K562 (cell line): Measurements from ENCODE around the gene C16orf92. TPM values are rescaled to one million over a fixed set of nuclear protein-coding genes. Genes with fewer than 3 reads are reported as not detected.

Experiments
- BCL6 ChIP-seq: fragments of 250-450 bp; sonication (Bioruptor Pico); IDR thresholded peaks from 2 replicates; pipeline ENCODE4 v1.4.0; 2020
- MAFF ChIP-seq: IDR thresholded peaks from 2 replicates; pipeline ENCODE4 v1.6.1; 2012; ENCODE audit warnings: low read length, improper control_type of control experiment
- MEF2A ChIP-seq: IDR thresholded peaks from 2 replicates; pipeline ENCODE4 v1.6.1; 2011; ENCODE audit warnings: low read depth, mild to moderate bottlenecking, low read length, moderate library complexity; ENCODE audit not compliant: control insufficient read depth
- RFX1 ChIP-seq: fragments of 450-650 bp; IDR thresholded peaks from 2 replicates; pipeline ENCODE4 v1.6.1; 2016; ENCODE audit warnings: mild to moderate bottlenecking, moderate library complexity
- ZNF699 ChIP-seq: fragments of 250-450 bp; sonication (Bioruptor Pico); IDR thresholded peaks from 2 replicates; pipeline ENCODE4 v1.8.0; 2021; ENCODE audit warnings: mild to moderate bottlenecking, moderate library complexity; ENCODE audit not compliant: insufficient replicate concordance
- polyA plus RNA-seq, 8 experiments: library from polyadenylated mRNA; depleted of rRNA in 4 of 8; stranded (reverse) in 5 of 8; unstranded in 3 of 8; fragments of >200 nt; fragmentation: Nextera tagmentation in 2 of 8; fragmentation: Illumina TruSeq in 1 of 8; extraction: Ambion mirVana in 2 of 8; extraction: Trizol in 1 of 8; gene quantifications; 2 replicates each; pipeline versions ENCODE4 v1.2.1 to v1.2.3, GENCODE V29; 2011 to 2014; ENCODE audit warnings: inconsistent platforms in 1 of 8, missing spikeins in 1 of 8
- total RNA-seq, 7 experiments: library from RNA; depleted of rRNA in 6 of 7; stranded (reverse); fragments of >200 nt in 6 of 7; fragmentation: Illumina TruSeq in 2 of 7; extraction: Trizol in 2 of 7; gene quantifications; 2 replicates each; pipeline versions ENCODE4 v1.2.1 to v1.2.3, GENCODE V29; 2011 to 2021; ENCODE audit warnings: low replicate concordance in 1 of 7
- TF ChIP-seq, protein P1 (sequence below): fragments of 250-450 bp; sonication (Bioruptor Pico); IDR thresholded peaks from 2 replicates; pipeline ENCODE4 v1.4.0; 2020
- TF ChIP-seq, protein P2 (sequence below): fragments of 450-650 bp; IDR thresholded peaks from 2 replicates; pipeline ENCODE4 v1.6.1; 2017; ENCODE audit warnings: mild to moderate bottlenecking, moderate library complexity
- TF ChIP-seq, protein P3 (sequence below): fragments of 250-450 bp; sonication (Bioruptor Pico); IDR thresholded peaks from 2 replicates; pipeline ENCODE4 v1.4.0; 2020; ENCODE audit warnings: mild to moderate bottlenecking, moderate library complexity
- TF ChIP-seq, protein P4 (sequence below): fragments of 250-450 bp; sonication (Bioruptor Pico); IDR thresholded peaks from 2 replicates; pipeline ENCODE4 v1.5.0; 2021; ENCODE audit warnings: mild to moderate bottlenecking, moderate library complexity

Gene C16orf92
- total and polyA plus RNA-seq, 9 of the 15 experiments (the other 6 are each of a cell fraction or from before 2014, with no cell fraction given) = not detected

DNA sequence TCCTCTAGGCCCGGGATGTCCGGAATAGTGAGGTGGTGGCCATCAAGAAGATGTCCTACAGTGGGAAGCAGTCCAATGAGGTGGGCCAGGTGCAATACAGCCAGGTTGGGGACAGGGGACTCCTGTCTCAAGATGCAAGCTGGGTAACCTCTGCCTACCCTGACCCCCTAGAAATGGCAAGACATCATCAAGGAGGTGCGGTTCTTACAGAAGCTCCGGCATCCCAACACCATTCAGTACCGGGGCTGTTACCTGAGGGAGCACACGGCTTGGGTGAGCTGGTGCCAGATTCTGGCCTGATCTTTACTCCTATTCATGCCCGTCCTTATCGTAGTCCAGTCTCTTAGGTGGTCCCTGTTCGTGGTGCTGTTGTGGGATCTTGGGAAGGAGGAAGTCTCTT is 44.9 kb upstream of the C16orf92 start (continued):
- TF ChIP-seq, protein P1, sequence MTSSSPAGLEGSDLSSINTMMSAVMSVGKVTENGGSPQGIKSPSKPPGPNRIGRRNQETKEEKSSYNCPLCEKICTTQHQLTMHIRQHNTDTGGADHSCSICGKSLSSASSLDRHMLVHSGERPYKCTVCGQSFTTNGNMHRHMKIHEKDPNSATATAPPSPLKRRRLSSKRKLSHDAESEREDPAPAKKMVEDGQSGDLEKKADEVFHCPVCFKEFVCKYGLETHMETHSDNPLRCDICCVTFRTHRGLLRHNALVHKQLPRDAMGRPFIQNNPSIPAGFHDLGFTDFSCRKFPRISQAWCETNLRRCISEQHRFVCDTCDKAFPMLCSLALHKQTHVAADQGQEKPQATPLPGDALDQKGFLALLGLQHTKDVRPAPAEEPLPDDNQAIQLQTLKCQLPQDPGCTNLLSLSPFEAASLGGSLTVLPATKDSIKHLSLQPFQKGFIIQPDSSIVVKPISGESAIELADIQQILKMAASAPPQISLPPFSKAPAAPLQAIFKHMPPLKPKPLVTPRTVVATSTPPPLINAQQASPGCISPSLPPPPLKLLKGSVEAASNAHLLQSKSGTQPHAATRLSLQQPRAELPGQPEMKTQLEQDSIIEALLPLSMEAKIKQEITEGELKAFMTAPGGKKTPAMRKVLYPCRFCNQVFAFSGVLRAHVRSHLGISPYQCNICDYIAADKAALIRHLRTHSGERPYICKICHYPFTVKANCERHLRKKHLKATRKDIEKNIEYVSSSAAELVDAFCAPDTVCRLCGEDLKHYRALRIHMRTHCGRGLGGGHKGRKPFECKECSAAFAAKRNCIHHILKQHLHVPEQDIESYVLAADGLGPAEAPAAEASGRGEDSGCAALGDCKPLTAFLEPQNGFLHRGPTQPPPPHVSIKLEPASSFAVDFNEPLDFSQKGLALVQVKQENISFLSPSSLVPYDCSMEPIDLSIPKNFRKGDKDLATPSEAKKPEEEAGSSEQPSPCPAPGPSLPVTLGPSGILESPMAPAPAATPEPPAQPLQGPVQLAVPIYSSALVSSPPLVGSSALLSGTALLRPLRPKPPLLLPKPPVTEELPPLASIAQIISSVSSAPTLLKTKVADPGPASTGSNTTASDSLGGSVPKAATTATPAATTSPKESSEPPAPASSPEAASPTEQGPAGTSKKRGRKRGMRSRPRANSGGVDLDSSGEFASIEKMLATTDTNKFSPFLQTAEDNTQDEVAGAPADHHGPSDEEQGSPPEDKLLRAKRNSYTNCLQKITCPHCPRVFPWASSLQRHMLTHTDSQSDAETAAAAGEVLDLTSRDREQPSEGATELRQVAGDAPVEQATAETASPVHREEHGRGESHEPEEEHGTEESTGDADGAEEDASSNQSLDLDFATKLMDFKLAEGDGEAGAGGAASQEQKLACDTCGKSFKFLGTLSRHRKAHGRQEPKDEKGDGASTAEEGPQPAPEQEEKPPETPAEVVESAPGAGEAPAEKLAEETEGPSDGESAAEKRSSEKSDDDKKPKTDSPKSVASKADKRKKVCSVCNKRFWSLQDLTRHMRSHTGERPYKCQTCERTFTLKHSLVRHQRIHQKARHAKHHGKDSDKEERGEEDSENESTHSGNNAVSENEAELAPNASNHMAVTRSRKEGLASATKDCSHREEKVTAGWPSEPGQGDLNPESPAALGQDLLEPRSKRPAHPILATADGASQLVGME = no peak
- no peak for TF ChIP-seq RFX1
- no peak for TF ChIP-seq BCL6 (CRISPR knock-in tag)
- TF ChIP-seq, protein P2, sequence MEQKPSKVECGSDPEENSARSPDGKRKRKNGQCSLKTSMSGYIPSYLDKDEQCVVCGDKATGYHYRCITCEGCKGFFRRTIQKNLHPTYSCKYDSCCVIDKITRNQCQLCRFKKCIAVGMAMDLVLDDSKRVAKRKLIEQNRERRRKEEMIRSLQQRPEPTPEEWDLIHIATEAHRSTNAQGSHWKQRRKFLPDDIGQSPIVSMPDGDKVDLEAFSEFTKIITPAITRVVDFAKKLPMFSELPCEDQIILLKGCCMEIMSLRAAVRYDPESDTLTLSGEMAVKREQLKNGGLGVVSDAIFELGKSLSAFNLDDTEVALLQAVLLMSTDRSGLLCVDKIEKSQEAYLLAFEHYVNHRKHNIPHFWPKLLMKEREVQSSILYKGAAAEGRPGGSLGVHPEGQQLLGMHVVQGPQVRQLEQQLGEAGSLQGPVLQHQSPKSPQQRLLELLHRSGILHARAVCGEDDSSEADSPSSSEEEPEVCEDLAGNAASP = no peak
- no peak for TF ChIP-seq MAFF
- TF ChIP-seq, protein P3, sequence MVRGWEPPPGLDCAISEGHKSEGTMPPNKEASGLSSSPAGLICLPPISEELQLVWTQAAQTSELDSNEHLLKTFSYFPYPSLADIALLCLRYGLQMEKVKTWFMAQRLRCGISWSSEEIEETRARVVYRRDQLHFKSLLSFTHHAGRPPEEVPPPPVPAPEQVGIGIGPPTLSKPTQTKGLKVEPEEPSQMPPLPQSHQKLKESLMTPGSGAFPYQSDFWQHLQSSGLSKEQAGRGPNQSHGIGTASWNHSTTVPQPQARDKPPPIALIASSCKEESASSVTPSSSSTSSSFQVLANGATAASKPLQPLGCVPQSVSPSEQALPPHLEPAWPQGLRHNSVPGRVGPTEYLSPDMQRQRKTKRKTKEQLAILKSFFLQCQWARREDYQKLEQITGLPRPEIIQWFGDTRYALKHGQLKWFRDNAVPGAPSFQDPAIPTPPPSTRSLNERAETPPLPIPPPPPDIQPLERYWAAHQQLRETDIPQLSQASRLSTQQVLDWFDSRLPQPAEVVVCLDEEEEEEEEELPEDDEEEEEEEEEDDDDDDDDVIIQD (CRISPR knock-in tag) = no peak
- no peak for TF ChIP-seq MEF2A
- no peak for TF ChIP-seq ZNF699
- TF ChIP-seq, protein P4, sequence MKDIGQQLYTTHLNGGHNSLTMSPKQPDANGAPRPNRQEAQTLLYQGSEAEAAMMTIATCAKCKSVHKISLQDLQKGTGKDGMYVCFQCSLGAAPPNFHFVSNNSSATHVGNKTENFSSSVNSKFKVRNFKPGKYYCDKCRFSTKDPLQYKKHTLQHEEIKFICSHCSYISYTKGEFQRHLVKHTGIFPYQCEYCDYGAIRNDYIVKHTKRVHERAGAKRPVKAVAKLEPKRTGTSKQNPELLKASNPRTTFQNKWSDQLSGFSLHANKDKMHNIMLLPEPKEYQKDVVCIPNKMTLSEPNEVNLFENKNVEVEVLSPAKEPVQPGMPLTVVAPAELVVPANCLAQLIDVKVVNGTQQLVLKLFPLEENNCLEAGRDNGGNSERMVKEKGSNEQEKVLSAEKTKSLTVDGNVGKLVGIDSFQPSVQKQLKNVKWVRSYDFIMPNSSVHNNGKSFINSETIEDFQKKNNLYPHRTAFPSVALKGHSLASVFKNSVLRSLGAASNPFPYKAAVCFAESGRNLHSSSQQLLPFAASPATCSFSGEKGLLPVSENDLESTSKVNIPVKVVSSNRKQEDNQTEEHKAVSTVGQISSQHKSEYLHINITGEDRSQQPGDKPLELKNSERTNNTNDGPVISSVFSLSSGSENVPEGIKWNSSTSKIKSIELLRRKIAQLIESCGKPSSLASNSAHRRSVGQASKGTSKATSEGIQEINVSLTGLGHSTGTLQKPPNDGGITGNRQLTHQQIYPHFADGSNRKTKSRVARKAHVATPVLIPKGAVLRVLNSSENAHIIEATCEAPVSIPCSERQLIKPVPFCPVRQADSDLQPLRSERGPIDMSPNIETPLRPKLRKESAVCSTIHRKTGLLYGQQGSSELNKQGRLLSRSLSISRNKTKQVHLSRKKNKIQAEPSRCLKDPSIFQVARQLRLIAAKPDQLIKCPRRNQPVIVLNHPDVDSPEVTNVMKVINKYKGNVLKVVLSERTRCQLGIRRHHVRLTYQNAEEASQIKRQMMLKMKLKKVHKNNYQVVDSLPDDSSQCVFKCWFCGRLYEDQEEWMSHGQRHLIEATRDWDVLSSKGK = no peak
- TF ChIP-seq, all 486 proteins: peak for 0
